K562 (cell line): ENCODE data around the gene GABBR1. TPM values are rescaled to one million over a fixed set of nuclear protein-coding genes. Genes with fewer than 3 reads are reported as not detected.
A peak's percentile ranks its signal among the peaks of the same experiment; 100 is the strongest.

ENCODE experiments used
- BCL6 ChIP-seq: fragments of 250-450 bp; sonication (Bioruptor Pico); IDR thresholded peaks from 2 replicates; pipeline ENCODE4 v1.4.0; 2020
- CHCHD3 ChIP-seq: fragments of 250-450 bp; sonication (Bioruptor Pico); IDR thresholded peaks from 2 replicates; pipeline ENCODE4 v2.1.2; 2022; ENCODE audit warnings: mild to moderate bottlenecking
- FOXP4 ChIP-seq: sonication (generic); formaldehyde crosslinking; IDR thresholded peaks from 2 replicates; pipeline ENCODE4 v1.8.0; 2022; ENCODE audit warnings: mild to moderate bottlenecking, missing genetic modification reagents, borderline replicate concordance
- RUNX1 ChIP-seq: sonication (generic); IDR thresholded peaks from 2 replicates; pipeline ENCODE4 v1.6.1; 2016; ENCODE audit warnings: antibody characterized with exemption, low read depth
- SAFB ChIP-seq: fragments of 200-400 bp; formaldehyde crosslinking; IDR thresholded peaks from 2 replicates; pipeline ENCODE4 v1.6.1; 2017; ENCODE audit warnings: low read depth, low read length, borderline replicate concordance
- TSHZ1 ChIP-seq: fragments of 250-450 bp; sonication (Bioruptor Pico); IDR thresholded peaks from 2 replicates; pipeline ENCODE4 v1.4.0; 2020; ENCODE audit warnings: mild to moderate bottlenecking, moderate library complexity
- YY1 ChIP-seq, 3 experiments: IDR thresholded peaks; 2 replicates each; pipeline ENCODE4 v1.6.1; 2011; ENCODE audit warnings: low read length in 2 of 3, mild to moderate bottlenecking in 2 of 3, moderate library complexity in 2 of 3, borderline replicate concordance in 1 of 3, control low read depth in 1 of 3, low read depth in 1 of 3; ENCODE audit not compliant: insufficient read depth in 3 of 3, insufficient replicate concordance in 2 of 3, control insufficient read depth in 1 of 3, insufficient read length in 1 of 3; ENCODE audit errors: extremely low read depth in 1 of 3
- ZBTB49 ChIP-seq: sonication (generic); formaldehyde crosslinking; IDR thresholded peaks from 2 replicates; pipeline ENCODE4 v1.8.0; 2022; ENCODE audit warnings: missing genetic modification reagents, mild to moderate bottlenecking, borderline replicate concordance
- ZNF586 ChIP-seq: fragments of 450-650 bp; formaldehyde crosslinking; conservative IDR thresholded peaks from 2 replicates; pipeline ENCODE4 v1.4.0; 2020; ENCODE audit warnings: mild to moderate bottlenecking, moderate library complexity
- polyA plus RNA-seq, 8 experiments: library from polyadenylated mRNA; depleted of rRNA in 4 of 8; stranded (reverse) in 5 of 8; unstranded in 3 of 8; fragments of >200 nt; fragmentation: Nextera tagmentation in 2 of 8; fragmentation: Illumina TruSeq in 1 of 8; extraction: Ambion mirVana in 2 of 8; extraction: Trizol in 1 of 8; gene quantifications; 2 replicates each; pipeline versions ENCODE4 v1.2.1 to v1.2.3, GENCODE V29; 2011 to 2014; ENCODE audit warnings: inconsistent platforms in 1 of 8, missing spikeins in 1 of 8
- total RNA-seq, 7 experiments: library from RNA; depleted of rRNA in 6 of 7; stranded (reverse); fragments of >200 nt in 6 of 7; fragmentation: Illumina TruSeq in 2 of 7; extraction: Trizol in 2 of 7; gene quantifications; 2 replicates each; pipeline versions ENCODE4 v1.2.1 to v1.2.3, GENCODE V29; 2011 to 2021; ENCODE audit warnings: low replicate concordance in 1 of 7
- TF ChIP-seq, protein P1 (sequence below): sonication (generic); formaldehyde crosslinking; IDR thresholded peaks from 2 replicates; pipeline ENCODE4 v1.8.1; 2023; ENCODE audit warnings: missing genetic modification reagents, mild to moderate bottlenecking, borderline replicate concordance

Gene GABBR1
- total and polyA plus RNA-seq, 9 of the 15 experiments (the other 6 are each of a cell fraction or from before 2014, with no cell fraction given): 2.2 to 48.3 (median 20.8) TPM

GRCh38 chr6:29626948-29627754, 5.8 kb downstream of the GABBR1 start (continued):
- TF ChIP-seq ZBTB49 (0 out of 2 replicates have a peak, but pooled peaks have one; percentile 43), TSHZ1 (CRISPR knock-in tag) (no peak), CHCHD3 (CRISPR knock-in tag) (no peak), ZNF586 (CRISPR knock-in tag) (no peak), YY1 (IDR thresholded peaks at IDR 0.05; ENCODE audit: borderline replicate concordance in 1 of 3, control insufficient read depth in 1 of 3, extremely low read depth in 1 of 3, insufficient read depth in 3 of 3, insufficient read length in 1 of 3, insufficient replicate concordance in 2 of 3, low read depth in 1 of 3, low read length in 2 of 3) (peak in 1 of 3 experiments; percentile 7), FOXP4 (0 out of 2 replicates have a peak, but pooled peaks have one; percentile 37), BCL6 (CRISPR knock-in tag) (no peak), RUNX1 (0 out of 2 replicates have a peak, but pooled peaks have one; percentile 11), SAFB (0 out of 2 replicates have a peak, but pooled peaks have one; percentile 16)
- TF ChIP-seq, protein P1, sequence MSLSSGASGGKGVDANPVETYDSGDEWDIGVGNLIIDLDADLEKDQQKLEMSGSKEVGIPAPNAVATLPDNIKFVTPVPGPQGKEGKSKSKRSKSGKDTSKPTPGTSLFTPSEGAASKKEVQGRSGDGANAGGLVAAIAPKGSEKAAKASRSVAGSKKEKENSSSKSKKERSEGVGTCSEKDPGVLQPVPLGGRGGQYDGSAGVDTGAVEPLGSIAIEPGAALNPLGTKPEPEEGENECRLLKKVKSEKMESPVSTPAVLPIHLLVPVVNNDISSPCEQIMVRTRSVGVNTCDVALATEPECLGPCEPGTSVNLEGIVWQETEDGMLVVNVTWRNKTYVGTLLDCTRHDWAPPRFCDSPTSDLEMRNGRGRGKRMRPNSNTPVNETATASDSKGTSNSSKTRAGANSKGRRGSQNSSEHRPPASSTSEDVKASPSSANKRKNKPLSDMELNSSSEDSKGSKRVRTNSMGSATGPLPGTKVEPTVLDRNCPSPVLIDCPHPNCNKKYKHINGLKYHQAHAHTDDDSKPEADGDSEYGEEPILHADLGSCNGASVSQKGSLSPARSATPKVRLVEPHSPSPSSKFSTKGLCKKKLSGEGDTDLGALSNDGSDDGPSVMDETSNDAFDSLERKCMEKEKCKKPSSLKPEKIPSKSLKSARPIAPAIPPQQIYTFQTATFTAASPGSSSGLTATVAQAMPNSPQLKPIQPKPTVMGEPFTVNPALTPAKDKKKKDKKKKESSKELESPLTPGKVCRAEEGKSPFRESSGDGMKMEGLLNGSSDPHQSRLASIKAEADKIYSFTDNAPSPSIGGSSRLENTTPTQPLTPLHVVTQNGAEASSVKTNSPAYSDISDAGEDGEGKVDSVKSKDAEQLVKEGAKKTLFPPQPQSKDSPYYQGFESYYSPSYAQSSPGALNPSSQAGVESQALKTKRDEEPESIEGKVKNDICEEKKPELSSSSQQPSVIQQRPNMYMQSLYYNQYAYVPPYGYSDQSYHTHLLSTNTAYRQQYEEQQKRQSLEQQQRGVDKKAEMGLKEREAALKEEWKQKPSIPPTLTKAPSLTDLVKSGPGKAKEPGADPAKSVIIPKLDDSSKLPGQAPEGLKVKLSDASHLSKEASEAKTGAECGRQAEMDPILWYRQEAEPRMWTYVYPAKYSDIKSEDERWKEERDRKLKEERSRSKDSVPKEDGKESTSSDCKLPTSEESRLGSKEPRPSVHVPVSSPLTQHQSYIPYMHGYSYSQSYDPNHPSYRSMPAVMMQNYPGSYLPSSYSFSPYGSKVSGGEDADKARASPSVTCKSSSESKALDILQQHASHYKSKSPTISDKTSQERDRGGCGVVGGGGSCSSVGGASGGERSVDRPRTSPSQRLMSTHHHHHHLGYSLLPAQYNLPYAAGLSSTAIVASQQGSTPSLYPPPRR (CRISPR knock-in tag): 0 out of 2 replicates have a peak, but pooled peaks have one; percentile 19
